SK-N-SH treated with all-trans-retinoic acid at 6 μM for 48 hours (cell line): ENCODE results near the gene CAV1.
A peak's percentile ranks its signal among the peaks of the same experiment; 100 is the strongest.

Source experiments
- ATAC-seq: fragments of 200-7000 bp; cut with Tn5 transposase; 3 replicates; pipeline ENCODE4 v1.9.1; 2020; ENCODE audit warnings: mild to moderate bottlenecking, moderate library complexity
- ARNTL ChIP-seq: fragments of 450-650 bp; formaldehyde crosslinking; IDR thresholded peaks from 2 replicates; pipeline ENCODE4 v1.5.0; 2020; ENCODE audit warnings: low read depth, mild to moderate bottlenecking, moderate library complexity, borderline replicate concordance
- CSDC2 ChIP-seq: fragments of 250-450 bp; sonication (Bioruptor Pico); IDR thresholded peaks from 2 replicates; pipeline ENCODE4 v1.5.0; 2020; ENCODE audit warnings: mild to moderate bottlenecking, moderate library complexity
- ESRRG ChIP-seq: fragments of 250-450 bp; sonication (Bioruptor Pico); IDR thresholded peaks from 2 replicates; pipeline ENCODE4 v1.6.1; 2021; ENCODE audit warnings: mild to moderate bottlenecking
- GLIS3 ChIP-seq: fragments of 250-450 bp; sonication (Bioruptor Pico); IDR thresholded peaks from 2 replicates; pipeline ENCODE4 v1.5.0; 2020; ENCODE audit warnings: mild to moderate bottlenecking, moderate library complexity
- POU6F1 ChIP-seq: fragments of 250-450 bp; sonication (Bioruptor Pico); IDR thresholded peaks from 2 replicates; pipeline ENCODE4 v1.8.0; 2021; ENCODE audit warnings: low read depth, mild to moderate bottlenecking, moderate library complexity, borderline replicate concordance
- PPARA ChIP-seq: fragments of 250-450 bp; sonication (Bioruptor Pico); IDR thresholded peaks from 2 replicates; pipeline ENCODE4 v1.5.0; 2020; ENCODE audit warnings: mild to moderate bottlenecking, borderline replicate concordance
- RARB ChIP-seq: fragments of 250-450 bp; sonication (Bioruptor Pico); IDR thresholded peaks from 2 replicates; pipeline ENCODE4 v1.8.0; 2021; ENCODE audit warnings: mild to moderate bottlenecking, moderate library complexity
- TSHZ2 ChIP-seq: fragments of 250-450 bp; sonication (Bioruptor Pico); IDR thresholded peaks from 2 replicates; pipeline ENCODE4 v1.5.0; 2020; ENCODE audit warnings: mild to moderate bottlenecking, moderate library complexity
- ZC3H10 ChIP-seq: fragments of 250-450 bp; sonication (Bioruptor Pico); IDR thresholded peaks from 2 replicates; pipeline ENCODE4 v1.5.1; 2021; ENCODE audit warnings: mild to moderate bottlenecking, moderate library complexity
- ZFP3 ChIP-seq: fragments of 250-450 bp; sonication (Bioruptor Pico); IDR thresholded peaks from 2 replicates; pipeline ENCODE4 v1.5.0; 2020; ENCODE audit warnings: mild to moderate bottlenecking, moderate library complexity
- ZNF565 ChIP-seq: fragments of 450-650 bp; formaldehyde crosslinking; conservative IDR thresholded peaks from 2 replicates; pipeline ENCODE4 v1.5.0; 2020; ENCODE audit warnings: low read depth, mild to moderate bottlenecking, moderate library complexity
- ZNF8 ChIP-seq: fragments of 450-650 bp; formaldehyde crosslinking; IDR thresholded peaks from 2 replicates; pipeline ENCODE4 v1.5.0; 2020; ENCODE audit warnings: mild to moderate bottlenecking, moderate library complexity
- TF ChIP-seq, protein P1 (sequence below): fragments of 250-450 bp; sonication (Bioruptor Pico); IDR thresholded peaks from 2 replicates; pipeline ENCODE4 v1.5.1; 2020; ENCODE audit warnings: low read depth, mild to moderate bottlenecking, moderate library complexity
- TF ChIP-seq, protein P2 (sequence below): fragments of 250-450 bp; sonication (Bioruptor Pico); IDR thresholded peaks from 2 replicates; pipeline ENCODE4 v1.8.0; 2020; ENCODE audit warnings: mild to moderate bottlenecking, moderate library complexity, borderline replicate concordance
- TF ChIP-seq, protein P3 (sequence below): fragments of 250-450 bp; sonication (Bioruptor Pico); IDR thresholded peaks from 2 replicates; pipeline ENCODE4 v1.5.1; 2021; ENCODE audit warnings: mild to moderate bottlenecking, moderate library complexity

CAV1 gene

DNA sequence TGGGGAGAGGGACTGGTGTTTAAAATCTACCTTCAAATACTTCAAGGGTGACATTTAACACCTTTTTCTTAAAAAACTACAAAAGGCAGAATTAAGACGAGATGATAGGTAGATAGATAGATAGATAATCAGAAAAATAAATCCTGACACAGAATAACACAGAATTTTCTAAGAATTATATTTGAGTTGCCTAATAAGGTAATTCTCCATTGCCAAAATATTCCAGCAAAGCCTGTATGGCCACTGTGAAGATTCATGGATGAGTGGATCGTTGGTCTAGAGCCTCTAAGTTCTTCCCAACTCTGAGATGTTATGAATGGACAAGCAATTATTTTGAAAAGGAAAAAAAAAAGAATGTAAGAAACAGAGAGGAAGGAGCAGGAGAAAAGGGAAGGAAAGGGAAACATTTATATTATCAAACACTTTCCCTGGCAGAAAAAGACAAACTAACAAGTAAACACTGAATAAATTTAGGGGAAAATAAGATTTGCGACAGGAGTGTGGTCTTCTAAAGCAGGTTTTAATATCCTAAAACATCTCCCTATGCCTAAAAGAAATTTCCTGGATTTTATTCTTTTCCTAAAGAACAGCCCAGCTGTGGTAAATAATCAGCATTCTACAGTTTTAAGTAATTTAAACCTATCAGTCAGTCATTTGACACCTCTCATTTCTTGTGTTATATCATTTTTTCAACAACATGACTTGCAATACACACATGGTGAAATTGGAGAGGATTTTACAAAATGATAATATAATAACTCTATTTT lies 32.8 kb upstream of the CAV1 start:
- no peak for ATAC-seq
- no peak for TF ChIP-seq POU6F1 (CRISPR knock-in tag)
- no peak for TF ChIP-seq RARB (CRISPR knock-in tag)

- peak; percentile 35 for ATAC-seq
These were observed 32.2 kb upstream of the CAV1 start for GRCh38 chr7:116492654-116493109.

GRCh38 chr7:116493449-116493848 lies 31.4 kb upstream of the CAV1 start:
- ATAC-seq: no peak
- TF ChIP-seq PPARA (CRISPR knock-in tag): no peak
- TF ChIP-seq, protein P1, sequence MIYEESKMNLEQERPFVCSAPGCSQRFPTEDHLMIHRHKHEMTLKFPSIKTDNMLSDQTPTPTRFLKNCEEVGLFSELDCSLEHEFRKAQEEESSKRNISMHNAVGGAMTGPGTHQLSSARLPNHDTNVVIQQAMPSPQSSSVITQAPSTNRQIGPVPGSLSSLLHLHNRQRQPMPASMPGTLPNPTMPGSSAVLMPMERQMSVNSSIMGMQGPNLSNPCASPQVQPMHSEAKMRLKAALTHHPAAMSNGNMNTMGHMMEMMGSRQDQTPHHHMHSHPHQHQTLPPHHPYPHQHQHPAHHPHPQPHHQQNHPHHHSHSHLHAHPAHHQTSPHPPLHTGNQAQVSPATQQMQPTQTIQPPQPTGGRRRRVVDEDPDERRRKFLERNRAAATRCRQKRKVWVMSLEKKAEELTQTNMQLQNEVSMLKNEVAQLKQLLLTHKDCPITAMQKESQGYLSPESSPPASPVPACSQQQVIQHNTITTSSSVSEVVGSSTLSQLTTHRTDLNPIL (CRISPR knock-in tag): no peak
- no peak for TF ChIP-seq RARB (CRISPR knock-in tag)
- no peak for TF ChIP-seq CSDC2
- TF ChIP-seq TSHZ2 (CRISPR knock-in tag): no peak
- TF ChIP-seq ZFP3 (CRISPR knock-in tag): no peak
- TF ChIP-seq GLIS3 (CRISPR knock-in tag): no peak
- TF ChIP-seq ESRRG: no peak

More at GRCh38 chr7:116492654-116493109, 32.2 kb upstream of the CAV1 start:
- no peak for TF ChIP-seq PPARA (CRISPR knock-in tag)
- TF ChIP-seq, protein P2, sequence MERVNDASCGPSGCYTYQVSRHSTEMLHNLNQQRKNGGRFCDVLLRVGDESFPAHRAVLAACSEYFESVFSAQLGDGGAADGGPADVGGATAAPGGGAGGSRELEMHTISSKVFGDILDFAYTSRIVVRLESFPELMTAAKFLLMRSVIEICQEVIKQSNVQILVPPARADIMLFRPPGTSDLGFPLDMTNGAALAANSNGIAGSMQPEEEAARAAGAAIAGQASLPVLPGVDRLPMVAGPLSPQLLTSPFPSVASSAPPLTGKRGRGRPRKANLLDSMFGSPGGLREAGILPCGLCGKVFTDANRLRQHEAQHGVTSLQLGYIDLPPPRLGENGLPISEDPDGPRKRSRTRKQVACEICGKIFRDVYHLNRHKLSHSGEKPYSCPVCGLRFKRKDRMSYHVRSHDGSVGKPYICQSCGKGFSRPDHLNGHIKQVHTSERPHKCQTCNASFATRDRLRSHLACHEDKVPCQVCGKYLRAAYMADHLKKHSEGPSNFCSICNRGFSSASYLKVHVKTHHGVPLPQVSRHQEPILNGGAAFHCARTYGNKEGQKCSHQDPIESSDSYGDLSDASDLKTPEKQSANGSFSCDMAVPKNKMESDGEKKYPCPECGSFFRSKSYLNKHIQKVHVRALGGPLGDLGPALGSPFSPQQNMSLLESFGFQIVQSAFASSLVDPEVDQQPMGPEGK (CRISPR knock-in tag): no peak
- TF ChIP-seq POU6F1 (CRISPR knock-in tag): no peak
- TF ChIP-seq CSDC2: no peak
- no peak for TF ChIP-seq GLIS3 (CRISPR knock-in tag)
- TF ChIP-seq ZNF8 (CRISPR knock-in tag): no peak
- TF ChIP-seq RARB (CRISPR knock-in tag): no peak

DNA sequence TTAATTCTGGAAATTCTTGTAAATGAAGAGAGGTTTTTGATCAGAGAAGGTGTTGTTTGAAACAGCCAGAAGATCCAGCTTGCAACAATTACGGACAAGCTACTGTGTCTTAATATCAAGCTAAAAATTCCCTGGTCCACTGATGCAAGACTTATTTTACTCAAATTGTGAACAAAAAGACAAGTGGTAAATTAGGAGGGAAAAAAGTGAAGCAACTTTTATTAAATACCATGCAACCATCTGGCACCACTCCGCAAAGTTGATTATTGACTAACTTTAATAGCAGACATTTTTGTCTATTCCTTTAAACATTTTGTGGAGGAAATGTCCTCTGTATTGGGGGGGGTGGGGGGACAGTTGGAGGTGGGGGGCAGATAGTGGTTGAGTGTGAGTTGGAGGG lies 30.4 kb upstream of the CAV1 start:
- TF ChIP-seq, protein P3, sequence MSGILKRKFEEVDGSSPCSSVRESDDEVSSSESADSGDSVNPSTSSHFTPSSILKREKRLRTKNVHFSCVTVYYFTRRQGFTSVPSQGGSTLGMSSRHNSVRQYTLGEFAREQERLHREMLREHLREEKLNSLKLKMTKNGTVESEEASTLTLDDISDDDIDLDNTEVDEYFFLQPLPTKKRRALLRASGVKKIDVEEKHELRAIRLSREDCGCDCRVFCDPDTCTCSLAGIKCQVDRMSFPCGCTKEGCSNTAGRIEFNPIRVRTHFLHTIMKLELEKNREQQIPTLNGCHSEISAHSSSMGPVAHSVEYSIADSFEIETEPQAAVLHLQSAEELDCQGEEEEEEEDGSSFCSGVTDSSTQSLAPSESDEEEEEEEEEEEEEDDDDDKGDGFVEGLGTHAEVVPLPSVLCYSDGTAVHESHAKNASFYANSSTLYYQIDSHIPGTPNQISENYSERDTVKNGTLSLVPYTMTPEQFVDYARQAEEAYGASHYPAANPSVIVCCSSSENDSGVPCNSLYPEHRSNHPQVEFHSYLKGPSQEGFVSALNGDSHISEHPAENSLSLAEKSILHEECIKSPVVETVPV (CRISPR knock-in tag): no peak
- ATAC-seq: no peak

DNA sequence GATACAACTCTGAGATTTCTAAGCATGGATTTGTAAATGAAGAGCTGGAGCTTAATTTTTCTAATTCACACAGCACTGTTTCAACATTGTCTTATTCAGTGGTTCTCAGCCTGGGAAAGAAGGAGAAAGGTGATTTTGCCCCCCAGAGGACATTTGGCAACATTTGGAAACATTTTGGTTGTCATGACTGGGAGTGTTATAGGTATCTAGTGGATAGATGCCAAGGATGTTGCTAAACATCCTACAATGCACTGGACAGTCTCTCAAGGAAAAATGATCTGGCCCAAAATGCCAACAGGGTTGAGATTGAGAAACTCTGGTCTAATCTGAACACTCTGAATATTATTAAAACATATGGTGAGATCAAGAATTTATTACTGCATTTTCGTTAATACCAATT lies 29.1 kb upstream of the CAV1 start:
- ATAC-seq: no peak
- TF ChIP-seq ZC3H10 (CRISPR knock-in tag) (no peak), ARNTL (no peak), ESRRG (no peak), ZNF565 (CRISPR knock-in tag) (no peak)
- TF ChIP-seq, protein P3 (CRISPR knock-in tag): no peak
